Superior temporal gyrus (tissue), 1 donor: ENCODE data around the gene ME3.
"Not testable (repeated sequence)": the region's sequence is repeated elsewhere in the genome, so short reads cannot be mapped to it uniquely, and the experiment has no call there.

Experiments
- DNase-seq: peaks from one replicate; pipeline ENCODE4 v3.0.0-alpha.2; 2016; ENCODE audit errors: extremely low spot score

The ME3 gene

GRCh38 chr11:86433361-86434095 lies 238.9 kb downstream of the ME3 start:
- not testable (repeated sequence) for DNase-seq

DNA sequence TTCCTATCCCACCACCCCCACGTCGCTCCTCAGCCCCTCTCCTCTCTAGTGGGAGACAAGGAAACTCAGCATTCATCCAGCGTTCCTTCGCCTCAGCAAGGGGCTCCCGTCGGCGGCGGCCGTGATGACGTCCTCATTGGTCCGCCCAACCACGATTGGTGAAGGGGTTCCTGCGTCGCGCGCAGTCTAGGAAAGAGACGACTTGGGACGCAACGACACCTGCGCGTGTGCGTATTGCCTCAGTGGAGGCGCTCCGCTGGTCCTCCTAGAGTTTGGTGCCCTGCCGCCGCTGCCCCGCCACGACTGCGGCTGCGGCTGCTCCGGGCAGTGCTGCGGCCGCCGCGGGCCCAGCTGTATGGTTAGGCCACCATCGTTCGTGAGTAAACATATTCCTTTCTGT lies 241.2 kb downstream of the ME3 start:
- no peak for DNase-seq

GRCh38 chr11:86427441-86427840 lies 245.0 kb downstream of the ME3 start:
- DNase-seq: no peak

DNA sequence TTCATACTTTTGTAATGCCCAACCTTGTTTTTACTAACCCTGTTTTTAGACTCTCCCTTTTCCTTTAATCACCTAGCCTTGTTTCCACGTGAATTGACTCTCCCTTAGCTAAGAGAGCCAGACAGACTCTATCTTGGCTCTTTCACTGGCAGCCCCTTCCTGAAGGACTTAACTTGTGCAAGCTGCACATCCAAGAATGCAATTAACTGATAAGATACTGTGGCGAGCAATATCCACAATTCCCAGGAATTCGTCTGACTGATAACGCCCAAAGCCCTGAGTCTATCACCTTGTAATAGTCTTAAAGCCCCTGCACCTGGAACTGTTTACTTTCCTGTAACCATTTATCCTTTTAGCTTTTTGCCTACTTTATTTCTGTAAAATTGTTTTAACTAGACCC lies 248.9 kb downstream of the ME3 start:
- not testable (repeated sequence) for DNase-seq

DNA sequence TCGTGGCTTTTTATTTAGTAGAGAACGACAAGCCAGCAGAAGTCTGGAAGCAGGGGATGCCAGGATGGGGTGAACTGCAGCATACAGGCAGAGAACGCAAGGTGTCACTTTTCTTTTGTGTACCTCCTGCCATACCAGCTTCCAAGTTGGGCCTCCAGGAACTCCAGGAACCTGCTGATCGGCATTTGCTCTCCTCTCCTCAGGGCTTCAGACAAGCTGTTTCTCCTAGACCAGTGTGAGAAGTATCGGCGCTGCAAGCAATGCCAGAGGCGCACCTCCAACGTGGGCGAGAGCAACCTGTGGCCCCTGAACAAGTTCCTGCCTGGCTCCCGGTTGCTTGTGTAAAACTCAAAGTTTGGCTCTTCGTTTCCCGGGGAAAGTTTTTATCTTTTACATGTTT lies 250.0 kb downstream of the ME3 start:
- no peak for DNase-seq

- DNase-seq: no peak
Measured at GRCh38 chr11:86421946-86422345, 250.5 kb downstream of the ME3 start.

DNA sequence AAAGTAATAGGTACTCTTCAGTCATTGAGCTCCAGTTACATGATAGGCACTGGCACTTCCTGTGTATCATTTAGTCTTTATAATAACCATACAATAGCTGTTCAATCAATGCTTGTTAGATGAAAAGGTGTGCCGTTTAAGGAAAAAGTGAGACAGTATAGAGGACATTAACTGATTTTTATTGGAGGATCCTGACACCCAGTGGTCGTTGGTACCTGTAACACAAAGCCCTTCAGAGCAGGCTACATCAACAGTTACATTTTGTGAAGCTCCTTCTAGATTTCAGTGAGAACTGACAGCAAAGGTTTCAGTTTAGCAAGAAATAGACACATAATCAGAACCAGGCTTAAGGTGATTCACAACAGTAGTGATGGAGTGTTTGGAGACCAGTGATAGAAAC lies 253.5 kb downstream of the ME3 start:
- no peak for DNase-seq

DNA sequence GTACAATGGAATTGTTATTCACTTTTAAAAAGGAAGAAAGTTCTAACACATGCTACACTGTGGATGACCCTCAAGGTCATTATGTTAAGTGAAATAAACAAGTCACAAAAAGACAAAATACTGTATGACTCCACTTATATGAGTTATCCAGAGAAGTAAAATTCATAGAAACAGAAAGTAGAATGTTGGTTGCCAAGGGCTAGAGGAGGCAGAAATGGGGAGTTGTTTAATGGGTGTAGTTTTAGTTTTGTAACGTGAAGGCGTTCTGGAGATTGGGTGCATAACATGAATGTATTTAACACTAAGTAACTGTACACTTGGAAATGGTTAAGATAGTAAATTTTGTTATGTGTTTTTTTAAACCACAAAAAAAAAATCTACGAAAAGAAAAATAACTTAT lies 253.9 kb downstream of the ME3 start:
- DNase-seq: no peak

DNA sequence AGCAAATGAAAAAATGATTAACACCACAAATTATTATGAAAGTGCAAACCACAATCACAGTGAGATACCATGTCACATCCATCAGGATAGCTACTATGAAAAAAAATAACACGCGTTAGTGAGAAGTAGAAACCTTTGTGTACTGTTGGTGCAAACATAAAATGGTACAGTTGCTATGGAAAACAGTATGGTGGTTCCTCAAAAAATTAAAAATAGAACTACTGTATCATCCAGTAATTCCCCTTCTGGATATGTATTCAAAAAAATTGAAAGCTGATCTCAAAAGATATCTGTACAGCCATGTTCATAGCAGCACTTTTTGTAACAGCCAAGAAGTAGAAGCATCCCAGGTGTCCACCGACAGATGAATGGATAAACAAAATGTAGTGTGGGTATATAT lies 254.3 kb downstream of the ME3 start:
- no peak for DNase-seq

GRCh38 chr11:86416951-86417350 lies 255.5 kb downstream of the ME3 start:
- not testable (repeated sequence) for DNase-seq

- no peak for DNase-seq
Measured at GRCh38 chr11:86416494-86416893, 255.9 kb downstream of the ME3 start.

- DNase-seq: no peak
Measured at GRCh38 chr11:86415026-86415425, 257.4 kb downstream of the ME3 start.

- no peak for DNase-seq
Measured at GRCh38 chr11:86414032-86414431, 258.4 kb downstream of the ME3 start.

GRCh38 chr11:86408845-86409244 lies 263.6 kb downstream of the ME3 start:
- no peak for DNase-seq

GRCh38 chr11:86403458-86403857 lies 269.0 kb downstream of the ME3 start:
- DNase-seq: no peak

GRCh38 chr11:86398106-86398505 lies 274.3 kb downstream of the ME3 start:
- DNase-seq: no peak

DNA sequence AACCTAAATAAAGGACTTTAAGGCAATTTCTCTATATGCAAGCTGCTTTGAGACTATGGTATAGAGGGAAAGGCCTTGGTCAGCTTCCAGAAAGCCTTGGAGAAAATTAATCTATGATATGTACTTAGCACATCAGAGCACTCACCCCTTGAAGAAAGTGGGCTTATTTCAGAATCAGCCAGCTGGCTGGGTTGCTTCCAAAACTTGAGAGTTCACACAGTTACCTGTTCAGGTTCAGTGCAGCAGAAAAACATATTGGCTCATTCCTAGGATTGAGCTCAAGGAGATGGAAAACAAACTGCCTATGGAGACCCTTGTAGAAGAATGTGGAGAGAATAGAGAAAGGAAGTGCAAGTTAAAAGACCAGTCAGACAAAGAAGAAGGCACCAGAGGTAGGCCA lies 275.1 kb downstream of the ME3 start:
- DNase-seq: no peak

DNA sequence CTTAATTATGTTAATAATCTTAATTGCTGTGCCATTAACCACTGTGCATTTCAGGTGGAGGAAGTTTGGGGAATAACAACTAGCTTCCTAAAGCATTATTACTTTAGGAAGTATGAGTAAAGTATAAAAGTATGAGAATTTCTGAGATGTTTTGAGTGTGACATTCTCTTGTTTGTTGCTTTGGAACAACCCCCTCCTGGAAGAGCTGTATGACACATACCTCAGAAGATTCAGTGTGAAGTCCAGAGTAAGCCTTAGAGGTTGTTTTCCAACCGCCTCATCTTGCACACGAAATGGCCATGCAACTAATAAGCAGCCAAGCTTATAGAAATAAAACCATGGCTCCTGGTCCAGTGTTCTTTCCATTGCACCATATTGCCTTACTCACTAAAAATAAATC lies 276.0 kb downstream of the ME3 start:
- DNase-seq: no peak

GRCh38 chr11:86395061-86395551 lies 277.3 kb downstream of the ME3 start:
- no peak for DNase-seq
